ENCODE measurements around the gene LRP5.

Gene LRP5

DNA sequence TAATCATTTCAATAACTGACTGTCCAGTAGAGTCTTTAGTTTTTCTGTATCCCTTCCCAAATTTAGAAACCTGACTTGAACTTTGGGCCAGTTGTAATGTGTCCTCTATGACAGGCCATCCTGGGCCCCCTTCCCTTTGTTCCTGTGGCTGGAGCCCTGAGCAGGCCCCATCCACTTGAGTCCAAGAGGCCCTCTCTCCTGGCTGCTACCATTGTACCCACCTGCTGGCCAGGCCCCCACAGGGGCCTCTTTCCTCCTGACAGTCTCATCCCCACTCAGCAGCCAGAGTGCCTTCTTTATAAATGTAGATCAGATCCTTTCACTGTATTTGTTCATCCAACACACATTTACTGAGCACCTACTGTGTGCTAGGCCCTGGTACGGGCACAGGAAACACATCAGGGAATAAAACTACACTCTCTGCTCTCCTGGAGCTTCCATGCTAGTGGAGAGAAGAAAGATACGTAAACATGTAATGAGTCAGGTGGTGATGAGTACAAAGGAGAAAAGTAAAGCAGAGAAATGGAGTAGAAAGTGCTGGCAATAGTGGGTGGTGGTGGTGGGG, 2.7 kb upstream of the LRP5 start:
- DNase-seq (ENCODE audit: low spot score): no peak

DNA sequence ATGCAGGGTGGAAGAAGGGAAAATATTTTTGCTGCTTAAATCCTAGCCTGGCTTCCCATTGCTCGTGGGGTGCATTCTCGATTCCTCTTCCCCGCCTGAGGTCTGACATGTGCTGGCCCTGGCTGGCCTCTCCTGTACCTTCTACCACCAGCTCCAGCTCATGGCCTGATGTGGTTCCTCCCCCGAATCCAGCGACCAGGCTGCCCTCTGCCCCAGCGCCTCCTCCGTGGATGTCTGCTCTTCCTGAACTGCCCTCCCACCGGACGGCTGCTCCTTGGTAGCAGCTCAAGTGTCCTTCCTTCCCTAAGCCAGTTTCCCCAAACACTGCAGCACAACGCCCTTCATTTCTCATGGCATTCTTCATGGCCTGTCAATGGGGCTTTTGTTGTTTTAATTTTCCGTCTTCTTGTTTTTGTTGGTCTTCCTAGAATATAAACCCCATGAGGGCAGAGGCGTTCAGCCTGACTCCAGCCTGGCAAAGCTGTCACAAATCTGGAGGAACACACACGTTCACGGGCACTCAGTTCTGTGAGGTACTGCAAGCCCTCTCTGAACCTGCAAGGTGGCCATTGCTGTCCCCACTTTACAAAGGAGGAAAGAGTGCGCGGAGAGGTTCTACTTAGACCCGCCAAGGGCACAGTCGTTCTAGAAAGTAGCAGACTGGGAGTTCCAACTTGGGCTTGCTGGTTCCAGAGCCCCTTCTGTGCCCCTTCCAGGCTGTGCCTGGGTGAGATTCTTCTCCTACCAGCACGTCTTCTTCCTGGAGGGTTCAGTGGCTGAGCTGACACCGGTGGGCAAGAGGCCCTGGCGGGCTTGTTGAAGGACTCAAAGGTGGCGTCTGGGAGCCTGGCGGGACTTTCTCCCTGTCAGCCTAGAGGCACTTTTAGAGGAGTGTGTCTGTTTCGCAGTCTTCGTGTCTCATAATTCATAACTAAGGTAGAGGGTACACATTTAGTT, 953 bp upstream of the LRP5 start:
- DNase-seq (ENCODE audit: low spot score): no peak

DNA sequence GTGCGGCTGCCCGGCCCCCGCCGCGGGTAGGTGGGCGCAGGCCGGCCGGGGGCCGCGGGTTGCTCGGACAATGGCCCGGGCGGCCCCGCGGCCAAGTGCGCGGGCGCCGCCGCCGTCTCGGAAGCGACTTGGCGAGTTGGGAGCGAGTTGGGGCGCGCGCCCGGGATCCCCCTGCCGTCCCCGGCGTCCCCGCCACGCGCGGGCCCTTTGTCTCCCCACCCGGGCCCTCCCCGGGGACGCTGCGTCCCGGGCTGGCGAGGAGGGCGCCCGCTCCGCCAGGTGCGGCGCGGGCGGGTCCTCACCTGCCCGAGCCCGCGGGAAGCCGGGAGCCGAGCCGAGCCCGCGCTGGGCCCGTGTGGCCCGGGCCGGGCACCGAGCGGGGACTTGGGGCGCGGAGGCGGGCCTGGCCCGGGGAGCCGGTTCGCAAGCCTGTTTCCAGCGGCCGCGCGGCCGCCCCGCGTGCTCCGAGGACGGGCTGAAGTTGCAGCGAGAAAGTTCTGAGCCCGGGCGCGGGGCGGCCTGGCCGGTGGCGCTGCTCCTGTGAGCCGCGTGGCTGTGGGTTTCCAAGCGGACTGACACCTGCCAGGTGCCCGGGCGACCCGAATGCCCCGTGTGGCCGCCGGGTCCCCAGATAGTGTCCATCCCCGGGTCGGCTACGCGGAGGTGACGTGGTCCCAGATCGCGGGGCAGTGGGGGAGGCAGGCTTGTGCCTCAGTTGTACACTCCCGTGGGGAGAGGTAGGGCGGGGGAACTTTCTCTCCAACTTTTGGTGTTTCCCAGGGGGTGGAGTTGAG, 586 bp downstream of the LRP5 start:
- peak; percentile 75 for DNase-seq (ENCODE audit: low spot score)

DNA sequence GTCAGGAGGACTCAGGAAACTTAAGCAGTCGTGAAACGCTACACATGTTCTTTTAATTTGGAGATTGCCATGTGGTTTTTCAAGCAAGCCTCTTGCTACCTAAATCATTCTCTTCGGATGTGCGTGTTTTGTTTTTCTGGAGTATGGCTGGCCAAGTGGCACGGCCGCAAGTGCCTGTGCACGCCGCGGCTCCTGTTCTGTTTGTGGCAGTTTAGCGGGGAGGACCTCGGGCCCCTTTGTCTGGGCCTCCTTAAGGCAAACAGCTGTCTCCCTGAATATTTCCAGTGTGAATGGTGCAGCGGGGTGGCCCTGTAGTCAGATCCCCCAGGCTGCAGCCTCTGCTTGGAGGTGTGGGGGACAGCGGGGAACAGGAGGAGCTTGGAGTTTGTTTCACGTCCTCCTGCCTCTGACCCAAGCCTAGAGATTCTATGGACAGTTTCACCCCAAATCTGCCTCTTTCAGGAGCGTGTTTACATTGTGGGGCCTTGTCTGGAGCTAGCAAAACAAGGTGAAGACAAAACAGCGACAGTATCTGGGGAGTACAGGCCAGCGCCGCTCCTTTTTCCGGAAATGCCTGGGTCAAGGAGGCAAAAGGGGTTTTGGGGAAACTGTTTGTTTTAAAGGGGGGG, 1.3 kb downstream of the LRP5 start:
- DNase-seq (ENCODE audit: low spot score): no peak

DNA sequence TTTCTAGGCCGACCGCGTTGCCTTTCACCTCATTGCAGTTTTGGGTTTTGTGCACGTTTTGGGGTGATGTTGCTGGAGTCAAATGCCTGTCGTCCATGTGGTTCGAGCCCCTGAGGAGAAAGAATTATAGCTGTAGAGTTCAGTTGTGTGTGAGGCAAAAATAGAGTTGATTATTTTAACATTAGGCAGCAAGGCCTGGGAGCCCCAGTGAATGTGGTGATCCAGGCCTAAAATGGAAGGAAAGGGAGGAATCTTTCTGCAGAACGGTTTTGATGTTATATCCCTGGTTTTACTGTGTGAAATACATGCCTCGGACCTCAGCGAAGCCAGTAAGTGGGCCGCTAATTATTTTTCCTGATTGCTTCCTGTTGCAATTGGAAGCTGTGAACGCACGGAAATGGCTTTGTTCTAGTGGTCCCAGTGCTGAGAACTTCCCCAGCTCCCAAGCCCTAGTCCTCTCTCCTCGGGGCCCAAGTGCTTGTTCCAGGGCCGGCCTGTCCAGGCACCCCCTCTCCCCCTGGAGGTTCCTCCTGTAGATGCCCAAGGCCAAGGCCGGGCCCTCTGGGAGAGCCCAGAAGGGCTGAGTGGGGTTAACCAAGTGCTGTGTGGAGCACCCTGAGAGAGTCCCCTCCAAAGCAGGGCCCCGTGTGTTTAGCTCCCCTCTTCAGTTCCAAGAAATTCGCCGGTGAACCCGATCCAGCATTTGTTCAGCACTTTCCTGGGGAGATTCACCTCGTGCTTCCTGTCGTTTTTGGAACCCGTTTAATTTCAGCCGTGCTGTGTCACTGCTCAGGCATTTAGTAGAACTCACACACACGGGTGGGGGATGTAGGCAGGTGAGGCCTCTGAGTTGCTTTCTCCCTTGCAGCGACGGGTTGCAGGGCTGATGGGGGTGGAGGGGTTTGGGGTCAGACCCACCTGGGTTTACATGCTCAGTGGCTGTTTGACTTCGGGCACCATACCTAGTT, 2.1 kb downstream of the LRP5 start:
- DNase-seq (ENCODE audit: low spot score): no peak

DNA sequence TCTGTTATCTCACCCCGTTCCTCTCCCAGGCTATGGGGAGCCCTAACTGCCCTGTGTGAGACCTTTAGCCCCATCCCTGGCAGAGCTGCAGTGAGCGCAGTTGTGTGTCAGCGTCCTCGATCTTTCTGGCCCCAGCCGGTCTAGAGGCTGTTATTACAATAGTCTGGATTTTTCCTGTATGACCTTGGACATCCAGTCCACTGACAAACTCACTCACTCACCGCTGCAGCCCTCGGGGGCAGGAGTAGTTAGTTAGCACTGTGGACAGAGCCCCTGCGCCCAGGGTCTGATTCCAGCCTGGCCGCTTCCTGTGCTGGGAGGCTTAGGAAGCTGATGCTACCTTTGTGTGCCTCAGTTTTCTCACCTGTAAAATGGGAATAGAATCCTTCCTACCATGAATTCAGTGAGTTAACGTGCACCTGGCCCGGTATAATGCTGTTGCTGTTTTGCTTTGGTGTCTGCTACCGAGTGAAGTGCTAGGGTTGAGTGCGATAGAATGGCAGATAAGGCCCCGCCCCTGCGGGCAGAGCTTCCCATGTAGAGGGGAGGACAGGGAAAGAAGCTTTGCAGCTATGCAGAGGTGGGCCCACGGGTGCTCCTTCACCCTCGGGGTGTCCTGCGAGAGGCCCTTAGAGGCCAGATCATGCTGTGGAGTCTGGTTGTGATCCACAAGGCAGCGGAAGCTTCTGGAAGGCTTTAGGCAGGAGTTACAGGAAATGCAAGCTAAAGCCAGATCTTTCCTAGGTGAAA, 3.0 kb downstream of the LRP5 start:
- no peak for DNase-seq (ENCODE audit: low spot score)

DNA sequence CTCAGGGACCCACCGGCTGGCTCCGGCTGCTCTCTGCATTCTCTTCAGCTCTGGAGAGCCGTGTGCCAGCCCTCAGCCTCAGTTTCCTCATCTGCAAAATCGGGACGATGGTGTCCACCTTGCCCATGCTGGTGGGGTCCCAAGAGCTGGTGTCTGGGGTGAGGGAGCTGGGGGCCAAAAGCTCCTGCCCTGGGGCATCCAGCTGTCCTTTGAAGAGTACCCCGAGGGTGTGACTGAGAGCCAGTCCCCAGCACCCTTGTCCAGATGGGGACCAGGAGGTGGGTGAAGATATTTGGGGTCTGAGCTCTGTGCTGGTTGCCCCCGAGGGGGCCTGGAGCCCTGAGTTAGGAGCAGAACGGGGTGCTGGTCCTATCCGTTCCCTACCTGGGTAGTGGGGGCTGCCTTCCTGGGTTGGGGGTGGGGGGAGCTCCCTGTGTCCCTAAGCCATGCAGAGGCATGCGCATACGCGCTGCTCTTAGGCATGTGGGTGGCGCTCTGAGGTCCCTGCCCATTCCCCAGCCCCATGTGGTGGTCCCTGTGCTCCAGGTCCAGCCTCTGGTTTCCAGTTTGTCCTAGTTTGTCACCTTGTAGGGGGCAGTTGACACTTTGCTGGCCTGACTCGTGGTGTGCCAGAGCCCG, 4.9 kb downstream of the LRP5 start:
- DNase-seq (ENCODE audit: low spot score): no peak

DNA sequence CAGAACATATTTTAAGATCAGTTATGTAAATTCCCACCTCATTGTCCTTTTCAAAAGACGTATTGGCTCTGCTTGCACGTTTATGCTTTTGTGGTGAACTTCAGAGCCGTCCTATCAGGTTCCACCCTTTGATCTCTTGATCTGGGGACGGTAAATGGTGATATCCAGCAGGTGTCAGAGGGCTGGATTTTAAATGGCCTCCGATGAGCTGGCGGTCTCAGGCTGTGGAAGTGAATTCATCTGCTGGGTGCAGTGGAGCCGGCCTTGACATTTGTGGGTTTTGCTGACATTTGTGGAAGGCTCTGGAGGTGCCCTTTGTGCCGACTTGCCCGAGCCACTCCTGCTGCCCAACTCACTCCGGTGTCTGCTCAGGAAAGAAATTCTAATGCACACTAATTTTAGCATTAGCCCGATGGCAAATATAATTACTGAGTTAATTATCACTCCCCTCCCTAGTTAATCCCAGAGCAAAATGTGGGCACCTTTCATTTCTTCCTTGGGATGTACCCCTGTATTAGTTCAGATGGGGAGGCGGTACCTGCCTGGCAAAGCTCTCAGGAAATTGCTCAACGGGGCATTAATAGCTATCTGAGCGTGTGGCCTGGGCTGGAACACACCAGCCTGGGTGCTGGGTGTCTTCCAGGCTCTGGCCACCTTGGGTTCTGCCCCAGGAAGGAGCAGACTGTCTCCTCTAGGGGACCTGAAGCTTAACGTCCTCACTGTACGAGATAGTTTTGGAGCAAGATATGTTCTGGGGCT, 9.1 kb downstream of the LRP5 start:
- no peak for DNase-seq (ENCODE audit: low spot score)

DNA sequence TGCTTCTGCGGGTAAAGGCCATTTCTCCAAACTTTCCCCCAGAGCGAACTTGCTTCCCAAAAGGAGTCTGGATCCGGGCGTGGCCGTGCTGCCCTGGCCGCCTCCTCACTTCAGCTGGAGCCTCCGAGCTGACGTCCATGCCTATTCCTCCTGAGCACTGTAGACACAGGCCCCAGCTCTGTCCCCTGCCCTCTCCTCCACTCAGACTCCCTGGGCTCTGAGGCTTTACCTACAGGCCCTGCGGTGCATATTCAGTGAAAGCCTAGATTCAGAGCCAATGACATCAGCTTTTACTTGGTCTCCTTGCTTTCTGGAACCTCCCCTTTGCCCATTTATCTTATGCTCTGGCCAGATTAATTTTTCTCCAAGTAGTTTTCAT, 9.7 kb downstream of the LRP5 start:
- no peak for DNase-seq (ENCODE audit: low spot score)

DNA sequence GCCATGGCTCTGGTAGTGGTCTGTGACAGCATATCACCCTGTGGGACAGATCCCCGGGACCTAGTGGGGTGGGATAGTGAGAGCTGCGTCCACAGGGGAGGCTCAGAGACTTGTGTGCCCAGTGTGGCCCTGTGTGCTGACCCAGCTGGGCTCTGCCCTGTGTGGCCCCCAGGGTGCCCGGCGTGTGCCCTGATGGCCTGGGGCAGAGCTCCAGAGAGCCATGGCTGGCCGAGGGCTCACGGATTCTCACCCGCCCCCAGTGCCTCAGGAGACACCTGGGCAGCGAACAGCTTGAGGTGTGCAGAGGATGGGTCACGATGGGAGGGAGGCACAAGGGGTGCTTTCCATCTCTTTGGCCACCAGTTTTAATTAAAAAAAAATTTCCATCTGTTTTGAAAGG, 11.8 kb downstream of the LRP5 start:
- no peak for DNase-seq (ENCODE audit: low spot score)

DNA sequence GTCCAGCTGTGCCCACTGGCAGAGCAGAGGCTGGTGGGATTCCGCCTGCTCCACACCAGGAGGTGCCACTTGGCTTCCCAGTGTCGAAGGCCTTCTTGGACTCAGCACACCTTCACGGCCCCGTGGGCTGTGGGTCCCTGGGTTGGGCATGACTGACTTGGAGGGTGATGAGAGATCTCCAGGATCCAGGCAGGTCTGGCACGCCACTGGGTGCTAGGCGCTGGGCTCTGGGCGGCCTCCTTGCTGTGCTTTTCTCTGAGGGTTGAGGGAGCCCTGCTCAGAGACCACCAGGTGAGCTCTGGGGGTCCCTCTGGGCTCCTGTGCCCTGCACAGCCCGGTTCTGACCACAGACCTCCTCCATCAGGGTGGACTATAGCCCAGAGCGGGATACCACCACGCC, 12.3 kb downstream of the LRP5 start:
- no peak for DNase-seq (ENCODE audit: low spot score)

DNA sequence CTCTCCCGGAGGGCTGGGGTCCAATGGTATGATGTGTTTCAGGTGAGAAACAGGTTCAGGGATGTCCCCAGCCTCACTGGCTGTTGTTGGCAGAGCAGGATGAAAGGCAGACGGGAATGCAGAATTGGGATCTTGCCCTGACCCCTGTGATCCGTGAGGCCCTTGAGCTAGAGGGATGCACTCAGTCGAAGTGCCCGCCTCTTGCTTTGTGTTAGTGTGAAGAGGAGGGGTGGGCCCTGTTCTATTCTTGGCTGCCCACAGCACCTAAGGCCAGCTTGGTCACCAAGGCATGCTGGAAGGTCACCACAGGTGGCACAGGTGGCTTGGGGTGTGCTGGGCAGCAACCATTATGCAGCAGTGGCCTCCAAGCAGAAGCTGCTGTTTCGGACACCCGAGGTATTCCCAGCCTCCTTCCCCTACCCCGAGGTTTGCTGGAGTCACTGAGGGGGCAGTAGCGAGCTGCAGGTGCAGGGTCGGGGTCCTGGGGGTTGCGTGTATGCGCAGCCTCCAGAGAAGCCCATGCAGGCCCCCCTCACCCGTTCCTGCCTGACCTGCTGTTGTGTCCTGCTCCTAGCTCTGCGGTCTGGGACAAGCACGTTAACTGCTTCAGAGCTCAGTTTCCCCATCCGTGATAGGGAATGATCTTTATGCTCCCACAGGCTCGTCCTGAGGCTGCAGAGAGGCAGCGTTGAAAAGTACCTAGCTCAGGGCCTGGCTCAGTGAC, 13.0 kb downstream of the LRP5 start:
- DNase-seq (ENCODE audit: low spot score): peak; percentile 57

DNA sequence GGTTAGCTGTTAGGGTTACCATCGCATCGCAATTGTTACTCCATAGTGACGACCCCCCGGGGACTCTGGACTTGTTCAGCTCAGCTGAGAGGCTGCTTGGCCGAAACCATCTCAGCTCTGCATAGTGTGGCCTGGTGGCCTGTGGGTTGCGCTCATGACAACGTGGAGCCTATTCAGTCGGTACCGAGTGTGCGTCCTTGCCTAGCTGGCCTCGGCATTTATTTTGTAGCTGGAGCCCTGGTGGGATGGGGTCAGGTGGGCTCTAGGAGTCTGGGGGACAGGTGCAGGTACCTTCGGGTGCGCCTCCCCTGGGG, 13.5 kb downstream of the LRP5 start:
- DNase-seq (ENCODE audit: low spot score): no peak

DNA sequence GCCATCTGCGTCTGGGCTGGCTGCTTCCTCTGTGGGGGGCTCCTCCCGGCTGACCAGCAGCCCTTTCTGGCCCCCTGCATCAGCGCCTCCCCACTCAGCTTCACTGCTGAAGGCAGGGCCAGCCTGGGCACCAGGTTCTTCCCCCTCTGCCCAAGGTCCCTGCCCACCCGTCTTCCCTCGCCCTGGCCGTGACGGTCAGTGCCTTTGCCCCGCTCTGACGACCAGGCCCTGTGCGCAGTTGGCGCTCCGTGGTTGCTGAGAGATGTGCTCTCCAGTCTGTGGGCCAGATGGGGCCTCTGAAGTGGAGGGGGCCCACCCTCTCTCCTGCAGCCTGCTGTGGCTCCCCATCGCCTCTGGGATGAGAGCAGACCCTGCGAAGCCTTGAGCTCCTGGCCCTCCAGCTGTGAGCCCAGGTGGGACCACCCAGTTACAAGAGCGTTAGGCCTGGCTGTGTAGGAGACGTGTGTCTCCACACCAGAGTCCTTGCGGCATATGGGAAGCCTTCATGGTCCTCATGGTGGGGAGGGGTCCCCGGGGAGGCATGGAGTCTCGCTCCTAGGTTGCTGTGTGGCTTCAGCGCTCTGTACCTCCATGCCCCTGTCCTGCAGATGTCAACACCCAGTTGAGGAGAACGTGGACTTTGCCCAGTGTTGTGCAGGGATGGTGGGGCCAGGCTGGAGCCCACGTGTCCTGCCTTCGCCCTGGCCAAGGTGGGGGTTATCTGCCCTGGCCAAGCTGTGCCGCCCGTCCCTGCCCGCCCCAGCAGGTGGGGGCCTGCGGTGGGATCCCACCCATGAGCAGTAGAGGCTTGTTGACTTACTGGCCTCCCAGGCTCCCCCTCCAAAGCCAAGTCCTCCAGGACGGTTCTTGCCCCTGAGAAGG, 14.2 kb downstream of the LRP5 start:
- DNase-seq (ENCODE audit: low spot score): no peak

DNA sequence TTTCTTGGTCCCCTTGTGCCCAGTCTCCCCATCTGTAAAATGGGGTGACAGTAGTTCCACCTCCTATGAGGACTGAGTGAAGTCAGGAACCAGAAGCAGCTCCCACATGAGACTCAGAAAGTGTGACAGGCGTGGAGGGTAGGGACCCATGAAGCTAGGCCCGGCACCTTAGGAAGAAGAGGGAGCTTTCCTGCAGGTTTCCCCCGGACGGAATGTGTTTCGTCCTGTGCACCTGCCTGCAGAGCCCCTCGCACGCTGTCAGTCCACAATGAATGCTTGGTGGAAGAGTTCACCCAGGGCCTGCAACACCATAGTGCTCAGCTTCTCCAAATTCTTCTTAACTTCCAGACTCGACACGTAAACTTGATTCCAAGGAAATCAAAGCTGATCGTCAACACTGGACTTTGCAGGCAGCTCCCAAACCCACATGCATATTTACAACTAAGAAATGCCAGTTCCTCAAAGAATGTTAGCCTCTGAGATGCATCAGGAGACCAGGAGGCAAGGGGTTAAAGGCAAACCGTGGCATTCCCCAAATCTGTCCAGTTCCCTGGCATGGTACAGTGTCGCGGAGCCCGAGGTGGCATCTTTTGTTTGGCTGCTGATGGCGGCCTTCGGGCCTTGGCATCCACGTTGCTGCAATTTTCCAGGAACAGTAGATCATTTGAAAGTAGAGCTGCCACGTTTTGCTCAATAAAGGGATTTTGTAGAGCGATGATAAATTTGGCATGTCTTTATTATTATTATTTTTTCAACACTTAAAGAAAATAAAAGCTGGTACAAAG, 15.4 kb downstream of the LRP5 start:
- DNase-seq (ENCODE audit: low spot score): no peak

DNA sequence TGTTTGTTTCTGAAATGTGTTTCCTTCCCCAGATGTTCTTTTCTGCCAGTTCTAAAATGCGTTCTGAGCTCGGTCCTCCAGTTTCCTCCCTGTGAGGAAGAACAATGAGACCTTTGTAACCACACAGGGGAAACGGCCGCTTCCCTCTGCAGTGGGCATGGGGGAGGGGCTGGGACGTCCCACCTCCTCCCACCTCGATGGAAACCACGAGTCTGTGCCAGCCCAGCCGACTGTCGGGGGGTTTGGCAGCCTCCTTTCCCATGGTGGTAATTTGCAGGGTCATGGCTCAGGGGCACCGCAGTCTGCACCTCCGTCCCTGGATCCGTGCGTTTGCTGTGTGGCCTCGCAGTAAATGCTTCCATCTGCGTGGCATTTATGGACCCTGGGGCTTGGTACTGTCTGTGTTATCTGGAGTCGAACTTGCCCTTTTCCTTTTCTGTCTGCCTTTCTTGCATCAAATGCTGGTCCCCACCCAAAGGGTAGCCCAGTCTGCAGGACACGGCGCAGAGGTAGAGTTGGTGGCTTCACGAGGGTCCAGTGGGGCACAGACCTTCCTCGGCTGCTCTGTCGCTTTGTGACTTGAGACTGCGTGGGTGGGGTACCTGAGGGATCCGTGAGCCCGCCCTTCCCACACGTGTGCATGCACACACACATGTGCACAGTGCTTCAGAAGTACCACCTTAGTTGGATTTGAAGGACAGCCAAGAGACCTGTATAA, 16.1 kb downstream of the LRP5 start:
- DNase-seq (ENCODE audit: low spot score): peak; percentile 78
